Superior temporal gyrus (tissue), 1 donor: ENCODE measurements around the gene DISC1.
"Not testable (repeated sequence)": the region's sequence is repeated elsewhere in the genome, so short reads cannot be mapped to it uniquely, and the experiment has no call there.

Source experiments
- DNase-seq: peaks from one replicate; pipeline ENCODE4 v3.0.0-alpha.2; 2016; ENCODE audit errors: extremely low spot score

DISC1 gene

DNA sequence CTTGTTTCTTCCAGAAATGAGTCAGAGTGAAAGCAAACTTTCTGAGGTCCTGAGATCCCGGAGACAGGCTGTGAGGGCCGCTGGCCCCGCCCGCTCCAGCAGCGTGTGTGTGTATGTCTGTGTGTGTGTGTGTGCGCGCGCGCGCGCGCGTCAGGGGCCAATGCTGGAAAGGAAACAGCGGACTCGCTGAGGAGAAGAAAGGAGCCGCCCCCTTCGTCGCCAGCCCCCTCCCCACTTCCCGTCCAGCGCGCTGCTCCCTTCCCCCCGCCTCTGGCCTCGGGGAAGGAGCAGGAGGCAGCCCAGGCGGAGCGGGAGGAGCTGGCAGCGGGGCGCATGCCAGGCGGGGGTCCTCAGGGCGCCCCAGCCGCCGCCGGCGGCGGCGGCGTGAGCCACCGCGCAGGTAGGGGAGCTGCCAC is at the start of gene DISC1:
DISC1 (plus strand) TSS at position 256 of the 416 bp plus-strand sequence; CDS start at position 334, 78 bp downstream.
- DNase-seq: peak; percentile 65

DNA sequence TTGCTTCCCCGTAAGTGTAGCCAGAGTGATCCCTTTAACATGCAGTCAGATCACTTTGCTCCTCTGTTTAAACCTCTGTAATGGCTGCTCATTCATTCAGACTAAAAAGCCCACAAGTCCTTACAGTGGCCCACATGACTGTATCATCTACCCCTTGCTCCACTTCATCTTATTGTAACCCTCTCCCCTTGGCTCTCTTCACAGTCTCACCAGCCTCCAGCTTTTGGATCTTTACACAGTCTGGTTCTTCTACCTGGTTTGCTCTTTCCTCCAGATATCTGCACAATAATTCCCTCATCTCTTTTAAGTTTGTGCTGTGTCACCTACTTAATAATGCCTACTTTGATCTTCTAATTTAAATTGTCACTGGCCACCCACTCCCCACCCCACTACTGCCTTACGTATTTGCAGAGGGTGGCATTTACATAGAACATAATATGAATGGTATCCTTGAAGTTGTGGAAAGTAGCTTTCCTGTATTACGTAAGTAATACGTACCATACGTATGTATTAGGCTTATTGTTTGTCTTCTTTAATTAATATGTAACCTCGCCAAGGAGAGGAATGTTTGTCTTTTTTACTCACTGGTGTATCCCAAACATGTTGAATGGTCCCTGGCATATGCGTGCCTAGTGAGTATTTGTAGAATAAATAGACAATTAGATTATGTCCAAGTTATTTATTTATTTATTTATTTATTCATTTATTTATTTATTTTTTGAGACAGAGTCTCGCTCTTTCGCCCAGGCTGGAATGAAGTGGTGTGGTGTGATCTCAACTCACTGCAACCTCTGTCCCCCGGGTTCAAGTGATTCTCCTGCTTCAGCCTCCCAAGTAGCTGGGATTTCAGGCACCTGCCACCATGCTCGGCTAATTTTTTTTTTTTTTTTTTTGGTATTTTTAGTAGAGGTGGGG is 49.5 kb upstream of the DISC1 start:
- no peak for DNase-seq

DNA sequence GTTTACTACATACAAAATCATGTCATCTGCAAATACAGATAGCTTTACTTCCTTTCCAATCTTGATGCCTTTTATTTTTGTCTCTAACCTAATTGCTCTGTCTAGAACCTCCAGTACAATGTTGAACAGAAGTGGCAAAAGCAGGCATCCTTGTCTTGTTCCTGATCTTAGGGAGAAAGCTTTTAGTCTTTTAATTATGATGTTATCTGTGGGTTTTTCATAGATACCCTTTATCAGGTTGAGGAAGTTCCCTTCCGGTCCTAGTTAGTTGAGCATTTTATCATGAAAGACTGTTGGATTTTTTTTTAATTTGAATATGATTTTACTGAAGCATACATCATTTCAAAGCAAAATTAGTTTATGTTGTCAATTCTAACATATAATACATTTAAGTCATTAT is 45.7 kb upstream of the DISC1 start:
- no peak for DNase-seq

DNA sequence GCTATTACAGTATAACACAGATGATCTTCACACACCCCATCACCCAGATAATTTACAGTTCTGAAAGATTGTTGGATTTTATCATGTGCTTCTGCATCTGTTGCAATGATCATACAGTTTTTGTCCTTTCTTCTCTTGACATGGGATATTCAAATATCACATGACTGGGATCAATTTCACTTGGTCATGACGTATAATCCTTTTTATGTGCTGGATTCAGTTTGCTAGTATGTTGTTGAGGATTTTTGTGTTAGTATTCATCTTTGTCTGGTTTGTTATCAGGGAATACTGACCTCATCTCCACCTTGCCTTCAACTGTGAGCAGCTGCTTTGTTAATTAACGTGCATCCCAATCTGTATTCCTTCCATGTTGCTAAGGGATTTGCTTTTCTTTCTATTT is 44.7 kb upstream of the DISC1 start:
- DNase-seq: no peak

DNA sequence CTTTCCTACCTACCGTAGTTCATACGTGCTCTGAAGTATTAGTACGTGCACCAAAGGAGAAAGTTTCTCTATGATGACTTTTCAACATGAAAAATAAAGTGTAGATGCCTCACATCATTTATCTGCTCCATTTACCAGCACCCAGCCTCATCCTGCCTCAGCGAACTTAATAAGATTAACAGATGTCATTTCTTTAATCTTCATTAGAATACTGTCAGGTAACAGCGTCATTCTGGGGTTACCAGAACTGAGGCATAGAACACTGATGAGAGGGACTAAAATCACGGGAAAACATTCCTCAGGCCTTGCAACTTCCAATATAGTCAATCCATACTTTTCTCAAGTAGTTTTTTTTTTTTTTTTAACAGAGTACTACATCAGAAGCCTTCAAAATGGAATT is 43.2 kb upstream of the DISC1 start:
- no peak for DNase-seq

DNA sequence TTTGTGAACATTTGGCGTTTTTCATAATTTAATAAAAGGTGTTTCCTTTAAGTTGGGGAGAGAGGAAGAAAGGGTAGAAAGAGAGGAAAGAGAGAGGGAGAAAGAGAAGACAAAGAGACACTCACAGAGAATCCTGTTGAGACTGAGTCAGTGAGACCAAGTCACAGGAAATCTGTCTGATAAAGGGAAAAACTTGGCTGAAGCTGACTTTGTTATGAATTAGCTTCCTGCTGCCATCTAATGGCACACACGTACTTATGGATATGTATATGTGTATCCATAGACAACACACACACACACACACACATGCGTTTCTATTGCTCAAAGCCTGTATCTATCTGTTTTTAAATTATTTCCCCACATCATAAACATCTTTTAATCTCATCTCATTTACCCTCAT is 42.5 kb upstream of the DISC1 start:
- DNase-seq: peak; percentile 45

DNA sequence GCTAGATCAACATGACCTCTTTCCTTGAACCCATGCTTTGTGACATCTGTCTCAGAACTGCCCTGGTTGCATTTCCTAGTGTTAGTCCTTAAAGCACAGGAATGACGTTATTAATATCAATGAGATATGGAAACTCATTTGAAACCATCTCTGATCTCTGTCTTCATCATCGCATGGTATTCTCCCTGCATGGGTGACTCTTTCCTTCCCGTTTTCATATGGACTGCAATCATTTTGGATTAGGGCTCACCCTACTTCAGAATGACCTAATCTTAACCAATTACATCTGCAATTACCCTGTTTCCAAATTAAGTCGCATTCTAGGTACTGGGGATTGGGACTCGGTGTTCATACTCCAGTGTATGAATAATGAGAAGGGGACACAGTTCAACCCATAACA is 41.7 kb upstream of the DISC1 start:
- no peak for DNase-seq

DNA sequence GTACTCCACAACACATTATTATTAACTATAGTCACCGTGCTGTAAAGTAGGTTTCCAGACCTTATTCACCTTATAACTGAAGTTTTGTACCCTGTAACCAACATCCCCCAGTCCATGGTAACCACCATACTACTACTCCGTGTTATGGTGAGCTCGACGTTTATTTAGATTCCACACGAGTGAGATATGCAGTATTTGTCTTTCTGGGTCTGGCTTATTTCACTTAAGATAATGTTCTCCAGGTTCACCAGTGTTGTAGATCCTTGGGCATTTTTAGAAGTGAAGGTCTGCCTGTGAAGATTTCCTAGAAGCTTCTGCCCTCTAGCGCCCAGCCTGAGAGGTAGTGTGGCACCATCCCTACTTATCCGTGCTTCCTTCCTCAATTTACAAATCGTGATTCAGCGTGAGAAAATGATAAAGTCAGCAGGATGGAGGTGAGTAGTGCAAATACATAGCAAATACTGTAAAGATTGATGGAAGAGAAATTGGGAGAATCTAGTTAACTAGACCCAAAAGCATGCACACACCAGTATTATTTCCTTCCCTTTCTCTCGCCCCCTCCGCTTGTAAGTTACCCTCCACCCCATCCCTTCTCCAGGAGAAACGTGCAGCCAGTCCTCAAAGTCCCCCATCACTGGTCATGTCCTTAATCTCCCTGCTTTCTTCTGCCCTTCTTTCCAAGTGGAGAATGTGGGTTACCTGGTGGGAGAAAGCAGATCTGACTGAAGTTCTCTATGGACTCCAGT is 36.0 kb upstream of the DISC1 start:
- DNase-seq: peak; percentile 80

DNA sequence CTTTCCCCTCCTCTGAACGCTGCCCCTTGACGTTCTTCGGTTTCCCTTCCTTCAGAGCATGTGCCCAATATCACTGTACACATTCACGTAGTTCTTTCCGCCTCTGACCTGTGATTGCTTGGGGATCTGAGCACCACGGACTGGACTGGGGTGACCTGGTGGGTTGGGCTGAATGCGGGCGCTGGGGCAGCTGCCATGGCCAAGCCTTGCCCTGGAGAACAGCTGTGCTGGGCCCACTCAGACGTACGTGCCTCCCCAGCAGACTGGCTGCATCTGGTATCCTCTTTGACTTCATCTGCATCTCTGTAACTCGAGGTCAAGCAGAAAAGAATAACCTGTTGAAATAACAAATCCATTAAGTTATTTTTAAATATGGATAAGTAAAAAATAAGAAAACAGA is 35.1 kb upstream of the DISC1 start:
- no peak for DNase-seq

DNA sequence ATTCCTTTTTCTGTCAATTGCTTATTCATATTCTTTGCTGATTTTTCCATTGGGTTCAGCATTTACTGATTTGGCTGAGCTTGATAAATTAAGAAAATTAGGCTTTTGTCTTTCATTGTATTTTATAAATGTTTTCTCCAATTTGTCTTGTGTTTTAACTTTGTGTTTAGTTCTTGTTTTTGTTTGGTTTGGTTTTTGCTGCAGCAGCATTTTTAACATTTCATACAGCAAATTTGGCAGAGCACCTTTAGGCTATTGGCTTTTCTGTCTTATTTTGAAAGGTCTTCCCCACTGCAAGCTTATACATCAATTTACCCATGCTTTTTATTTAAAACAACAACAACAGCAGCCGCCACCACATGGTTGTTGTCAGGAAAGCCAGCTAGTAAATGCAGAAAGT is 33.8 kb upstream of the DISC1 start:
- no peak for DNase-seq

DNA sequence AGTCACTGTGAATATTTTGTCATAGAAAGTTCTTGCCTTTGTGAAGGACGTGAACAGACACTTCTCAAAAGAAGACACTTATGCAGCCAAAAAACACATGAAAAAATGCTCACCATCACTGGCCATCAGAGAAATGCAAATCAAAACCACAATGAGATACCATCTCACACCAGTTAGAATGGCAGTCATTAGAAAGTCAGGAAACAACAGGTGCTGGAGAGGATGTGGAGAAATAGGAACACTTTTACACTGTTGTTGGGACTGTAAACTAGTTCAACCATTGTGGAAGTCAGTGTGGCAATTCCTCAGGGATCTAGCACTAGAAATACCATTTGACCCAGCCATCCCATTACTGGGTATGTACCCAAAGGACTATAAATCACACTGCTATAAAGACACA is 33.3 kb upstream of the DISC1 start:
- not testable (repeated sequence) for DNase-seq

DNA sequence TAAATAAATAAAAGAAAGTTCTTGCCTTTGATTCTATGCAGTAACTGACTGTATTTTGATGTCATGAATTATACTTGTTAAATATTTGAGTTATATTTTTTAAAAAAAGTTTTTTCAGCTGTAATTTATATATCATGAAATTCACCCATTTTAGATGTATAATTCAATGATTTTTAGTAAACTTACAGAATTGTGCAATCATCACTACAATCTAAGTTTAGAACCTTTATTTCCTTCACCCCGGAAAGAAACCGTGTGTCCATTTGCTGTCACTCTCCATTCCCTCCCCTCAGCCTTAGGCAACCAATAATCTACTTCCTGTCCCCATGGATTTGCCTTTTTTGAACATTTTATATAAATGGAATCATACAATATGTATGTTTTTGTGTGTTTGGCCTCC is 32.5 kb upstream of the DISC1 start:
- DNase-seq: no peak

DNA sequence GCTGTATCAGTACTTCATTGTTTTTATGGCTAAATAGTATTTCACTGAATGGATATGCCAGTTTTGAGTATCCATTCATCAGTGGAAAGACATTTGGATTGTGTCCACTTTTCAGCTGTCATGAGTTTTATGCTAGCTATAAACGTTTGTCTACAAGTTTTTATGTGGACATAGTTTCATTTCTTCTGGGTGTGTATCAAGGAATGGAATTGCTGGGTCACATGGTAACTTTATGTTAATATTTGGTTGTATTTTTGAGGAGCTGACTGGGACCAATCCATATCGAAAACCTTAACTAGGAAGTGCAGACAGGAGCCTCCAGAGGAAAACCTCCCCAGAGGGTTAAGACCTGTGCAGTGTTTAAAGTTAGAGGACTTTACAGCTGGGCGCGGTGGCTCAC is 31.8 kb upstream of the DISC1 start:
- no peak for DNase-seq

DNA sequence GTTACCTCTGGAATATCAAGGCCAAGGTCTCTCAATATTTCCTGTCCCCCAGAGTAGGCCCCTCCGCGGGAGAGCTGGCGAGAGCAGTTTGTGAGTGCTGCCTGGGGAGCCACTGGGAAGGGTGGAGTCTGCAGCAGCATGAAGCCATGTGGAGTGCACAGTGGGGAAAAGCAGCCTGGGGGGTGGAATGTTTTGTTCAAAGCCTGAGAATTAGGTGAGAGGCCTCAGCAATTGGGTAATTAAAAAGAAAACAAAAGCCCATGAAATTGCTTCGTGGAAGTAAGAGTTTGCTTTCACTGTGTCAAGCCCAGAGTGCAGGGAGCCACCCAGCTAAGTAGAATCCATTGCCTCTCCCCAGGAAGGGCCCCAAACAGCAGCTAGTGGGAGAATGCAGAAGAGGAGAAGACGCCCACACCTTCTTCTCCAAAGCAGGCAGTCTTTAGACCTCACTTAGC is 30.2 kb upstream of the DISC1 start:
- DNase-seq: no peak

DNA sequence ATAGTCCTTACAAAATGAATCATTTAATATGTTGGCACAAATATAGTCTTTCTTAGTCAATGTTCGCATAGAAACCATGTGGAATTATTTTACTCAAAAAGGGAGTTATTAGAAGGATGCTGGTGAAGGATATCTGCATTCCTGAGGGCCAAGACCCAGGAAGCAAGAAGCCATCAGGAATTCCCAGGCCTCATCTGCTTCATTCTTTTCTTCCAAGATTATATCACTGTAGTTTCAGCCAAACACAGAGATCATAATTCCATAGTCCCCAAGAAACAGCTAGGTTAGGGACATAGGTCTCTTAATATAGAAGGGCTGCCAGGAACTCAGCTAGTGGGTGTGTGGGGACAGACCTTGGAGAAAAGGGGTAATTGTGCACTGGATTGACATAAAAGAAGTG is 28.6 kb upstream of the DISC1 start:
- no peak for DNase-seq

DNA sequence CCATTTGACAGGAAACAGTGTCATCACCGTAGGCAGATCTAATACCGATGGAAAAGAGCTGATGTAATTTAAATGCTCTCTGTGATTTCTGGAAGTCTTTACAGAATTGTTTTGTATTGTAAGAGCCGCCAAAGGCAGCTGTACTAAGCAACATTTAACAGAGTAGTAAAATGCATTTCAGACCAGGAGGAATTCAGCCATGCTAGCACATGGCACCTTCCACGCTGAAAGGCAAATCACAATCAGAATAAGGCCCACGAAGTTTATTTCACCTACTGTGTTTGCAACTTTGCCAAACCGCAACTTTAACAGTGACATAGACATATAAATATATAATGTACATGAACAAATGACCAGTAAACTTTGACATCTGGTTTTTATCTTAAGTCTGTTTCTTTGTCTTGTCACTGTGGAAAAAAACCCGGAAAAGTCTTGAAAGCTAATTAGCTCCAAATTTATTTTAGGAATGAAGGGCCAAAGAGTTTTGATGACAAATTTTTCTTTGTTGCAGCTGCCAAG is 26.1 kb upstream of the DISC1 start:
- no peak for DNase-seq

DNA sequence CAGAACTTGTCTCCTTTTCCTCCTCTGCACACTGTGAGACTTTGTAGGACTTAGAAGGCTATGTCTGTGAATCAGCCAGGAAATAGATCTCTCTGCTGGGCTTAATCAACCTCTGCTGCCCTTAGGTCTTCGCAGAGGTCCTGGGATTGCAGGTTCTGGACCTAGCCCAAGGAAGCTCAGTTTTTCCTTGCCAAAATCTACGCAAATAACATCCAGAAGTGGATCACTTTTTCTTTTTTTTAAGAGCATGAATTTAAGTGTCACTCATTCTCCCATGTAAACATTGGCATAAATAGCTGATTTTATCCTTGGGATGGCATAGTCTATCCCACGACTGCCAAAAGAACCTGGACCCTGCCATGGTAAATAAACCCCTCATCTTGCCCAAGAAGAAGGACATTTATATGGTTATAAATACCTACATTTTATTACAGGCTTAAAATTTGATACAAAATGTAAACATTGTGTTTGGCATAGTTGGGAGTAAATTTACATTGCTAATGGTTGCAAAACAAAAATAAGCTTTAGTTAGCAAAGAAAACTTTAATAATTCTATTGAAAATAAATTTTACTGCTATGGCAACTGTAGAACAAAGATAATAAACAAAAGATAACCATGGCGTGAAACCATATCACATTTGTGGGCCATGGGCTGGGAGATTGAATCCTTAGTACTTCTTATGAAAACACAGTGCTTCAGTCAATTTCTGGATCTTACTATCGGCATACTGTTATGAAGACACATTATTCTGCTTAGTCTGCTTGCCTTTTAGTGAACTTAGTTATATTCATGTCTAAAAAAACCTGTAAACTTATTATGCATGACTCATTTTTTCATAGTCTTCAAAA is 24.5 kb upstream of the DISC1 start:
- no peak for DNase-seq

DNA sequence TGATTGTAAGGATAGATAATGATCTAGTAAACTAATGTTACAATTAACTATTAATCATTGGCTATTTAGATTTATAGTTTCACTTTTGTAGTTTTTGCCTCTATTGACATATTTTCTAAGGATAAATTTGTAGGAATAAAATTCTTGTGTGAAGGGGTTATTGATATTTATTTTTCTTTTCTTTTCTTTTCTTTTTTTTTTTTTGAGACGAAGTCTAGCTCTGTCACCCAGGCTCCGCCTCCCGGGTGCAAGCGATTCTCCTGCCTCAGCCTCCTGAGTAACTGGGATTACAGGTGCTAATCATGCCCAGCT is 24.0 kb upstream of the DISC1 start:
- no peak for DNase-seq

DNA sequence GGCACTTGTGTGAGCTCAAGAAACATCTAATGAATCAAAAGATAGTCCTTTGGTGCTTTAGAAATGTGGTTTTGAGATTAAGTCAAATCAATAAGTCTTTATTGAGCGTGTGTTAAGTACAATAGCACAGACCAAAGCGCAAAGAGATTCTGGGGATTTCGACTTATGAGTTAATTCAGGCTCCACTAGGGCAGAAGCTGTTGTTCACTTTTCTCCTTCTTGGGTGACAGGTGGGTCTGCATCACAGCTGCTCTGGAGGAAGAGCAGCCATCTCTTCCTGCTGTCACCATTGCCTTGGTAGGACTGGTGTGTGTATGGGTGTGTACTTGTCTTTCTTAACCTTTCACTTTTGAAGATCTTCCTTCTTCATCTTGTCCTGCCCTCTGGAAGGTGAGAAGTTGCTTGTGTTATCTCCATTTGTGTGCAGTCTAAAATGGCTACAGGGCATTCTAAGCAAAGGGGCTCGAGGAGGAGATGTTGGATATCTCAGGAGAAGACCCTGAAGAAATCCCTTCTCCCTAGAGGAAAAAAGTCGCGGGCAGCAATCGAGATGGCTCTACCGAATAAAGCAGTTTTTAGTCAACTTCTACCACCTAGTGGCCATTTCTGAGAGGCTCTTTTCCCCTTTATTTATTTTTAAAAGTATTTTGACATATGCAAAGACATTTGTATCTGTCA is 22.9 kb upstream of the DISC1 start:
- DNase-seq: peak; percentile 91

DNA sequence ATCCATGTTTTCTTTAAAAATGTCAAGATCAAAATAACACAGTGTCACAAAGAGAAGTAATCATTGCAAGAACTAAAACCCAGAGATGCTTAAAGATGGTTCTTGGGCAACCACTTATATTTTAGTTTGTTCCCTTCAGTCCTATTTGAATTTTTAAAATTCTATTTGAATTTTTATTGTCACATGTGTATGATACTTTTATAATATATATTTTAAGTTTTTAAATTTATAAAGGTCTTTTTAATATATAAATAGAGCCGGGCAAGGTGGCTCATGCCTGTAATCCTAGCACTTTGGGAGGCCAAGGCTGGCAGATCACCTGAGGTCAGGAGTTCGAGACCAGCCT is 22.3 kb upstream of the DISC1 start:
- DNase-seq: no peak
